Epithelial cell of prostate (primary cell): ENCODE data around the gene GALK2.
A peak's percentile ranks its signal among the peaks of the same experiment; 100 is the strongest.

ENCODE experiments used
- DNase-seq: peaks from one replicate; pipeline ENCODE4 v3.0.0-alpha.2; 2011; ENCODE audit warnings: low read depth, low spot score
- H3K27ac ChIP-seq: fragments of 450-650 bp; 2 replicates; pipeline ENCODE4 v1.5.1; 2017; ENCODE audit warnings: mild to moderate bottlenecking

GALK2 gene

DNA sequence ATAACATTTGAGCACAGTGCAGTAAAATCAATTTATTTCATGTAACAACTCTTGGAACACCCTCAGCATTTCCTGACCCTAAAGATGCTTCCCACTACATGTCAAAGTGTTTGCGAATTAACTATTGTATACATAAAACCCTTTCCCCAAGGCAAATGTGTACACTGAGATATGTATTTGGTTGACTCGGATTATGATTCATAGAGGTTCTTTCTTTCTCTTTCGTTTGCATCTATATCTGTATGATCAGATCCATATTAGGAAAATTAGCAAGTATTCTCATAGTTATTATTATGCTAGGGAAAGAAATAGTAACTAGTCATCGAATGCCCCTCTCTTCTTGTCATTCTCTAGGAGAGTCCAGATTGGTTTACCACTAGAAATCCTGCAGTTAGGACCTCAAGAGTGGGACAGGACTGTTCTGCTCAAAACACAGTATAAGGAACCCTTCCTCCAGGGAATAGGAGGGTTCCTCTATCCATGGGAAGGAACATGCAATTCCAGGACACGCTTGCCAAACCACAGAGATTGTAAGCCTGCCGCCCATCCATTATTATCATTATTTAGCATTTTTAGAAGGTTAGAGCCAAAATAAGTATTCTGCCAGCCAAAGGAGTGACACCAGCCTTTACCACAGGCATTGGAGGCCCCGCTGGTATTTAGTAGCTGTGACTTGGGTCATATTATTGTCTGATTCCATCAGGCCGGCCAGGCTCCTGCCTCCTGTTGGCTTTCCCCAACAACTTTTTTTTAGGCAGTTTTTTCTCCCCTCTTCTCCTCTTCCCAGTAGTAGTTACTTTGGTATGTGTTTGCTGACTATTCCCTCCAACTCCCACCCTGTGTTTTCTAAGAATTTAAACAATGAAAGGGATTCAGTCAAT is 100.7 kb downstream of the GALK2 start:
- no peak for DNase-seq
- H3K27ac ChIP-seq = no peak overlapping the region

DNA sequence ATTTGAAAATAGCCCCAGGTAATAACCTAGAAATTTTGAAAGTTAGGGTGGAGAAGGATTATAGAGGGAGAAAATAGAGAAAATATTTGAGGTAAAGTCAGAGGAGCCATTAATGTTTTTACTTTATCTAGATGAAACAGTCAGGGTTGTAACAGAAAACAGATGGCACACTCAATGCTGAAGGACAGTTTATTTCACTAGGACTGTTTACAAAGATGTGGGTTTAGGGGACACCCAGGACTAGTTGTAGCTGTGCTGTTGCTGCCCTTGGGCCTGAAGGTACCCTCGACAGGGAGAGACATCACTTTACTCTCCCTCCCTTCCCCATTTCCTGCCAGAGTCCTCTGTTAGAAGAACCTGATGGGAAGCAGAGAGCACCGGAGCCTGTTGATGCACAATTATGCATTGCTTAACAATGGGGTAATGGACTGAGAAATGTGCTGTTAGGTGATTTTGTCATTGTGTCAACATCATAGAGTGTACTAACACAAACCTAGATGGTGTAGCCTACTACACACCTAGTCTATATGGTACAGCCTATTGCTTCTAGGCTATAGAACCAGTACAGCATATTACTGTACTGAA is 103.8 kb downstream of the GALK2 start:
- DNase-seq = no peak
- H3K27ac ChIP-seq = no peak overlapping the region

GRCh38 chr15:49278751-49279150 is 108.7 kb downstream of the GALK2 start:
- no peak overlapping the region for H3K27ac ChIP-seq
- DNase-seq = no peak

DNA sequence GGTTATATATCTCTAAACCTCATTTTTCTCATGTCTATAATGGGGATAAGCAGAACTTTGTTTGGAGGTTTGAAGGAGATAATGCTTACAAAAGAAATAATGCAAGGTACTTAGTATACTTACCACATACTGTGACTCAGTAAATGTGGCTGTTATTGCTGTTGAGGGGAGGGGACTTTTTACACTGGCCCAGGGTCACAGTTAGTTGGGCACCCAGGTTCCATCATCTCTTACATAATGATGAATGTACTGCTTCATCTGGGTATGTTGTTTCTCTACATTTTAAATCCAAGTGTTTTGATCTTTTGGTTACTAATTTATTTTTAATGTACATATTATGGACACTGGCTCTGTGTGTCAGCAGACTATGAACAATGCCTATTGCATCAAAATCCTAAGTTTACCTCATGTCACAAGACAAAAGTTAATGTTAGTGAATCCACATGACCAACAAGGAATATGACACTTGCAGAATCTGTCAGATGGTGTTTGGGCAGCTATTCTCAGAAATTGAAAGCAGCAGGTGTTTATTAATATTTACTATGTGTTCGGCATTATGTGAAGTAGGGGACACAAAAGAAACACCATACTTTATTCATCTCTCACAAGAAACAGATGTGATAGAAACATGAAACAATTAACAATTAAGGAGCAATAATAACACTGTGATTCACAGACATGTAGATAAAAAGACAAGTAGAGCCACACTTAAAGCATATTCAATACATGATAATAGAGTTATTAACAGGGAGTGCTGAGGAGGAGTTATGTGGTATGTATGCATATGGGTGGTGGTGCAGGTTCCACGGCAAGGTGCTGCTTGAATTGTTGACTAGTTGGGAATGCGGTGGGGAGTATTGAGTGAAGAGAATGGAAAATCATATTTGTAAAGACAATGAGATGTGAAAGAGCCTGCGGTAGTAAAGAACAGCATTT is 109.7 kb downstream of the GALK2 start:
- no peak for DNase-seq
- no peak overlapping the region for H3K27ac ChIP-seq

GRCh38 chr15:49282366-49282765 is 112.3 kb downstream of the GALK2 start:
- H3K27ac ChIP-seq = no peak overlapping the region
- no peak for DNase-seq

DNA sequence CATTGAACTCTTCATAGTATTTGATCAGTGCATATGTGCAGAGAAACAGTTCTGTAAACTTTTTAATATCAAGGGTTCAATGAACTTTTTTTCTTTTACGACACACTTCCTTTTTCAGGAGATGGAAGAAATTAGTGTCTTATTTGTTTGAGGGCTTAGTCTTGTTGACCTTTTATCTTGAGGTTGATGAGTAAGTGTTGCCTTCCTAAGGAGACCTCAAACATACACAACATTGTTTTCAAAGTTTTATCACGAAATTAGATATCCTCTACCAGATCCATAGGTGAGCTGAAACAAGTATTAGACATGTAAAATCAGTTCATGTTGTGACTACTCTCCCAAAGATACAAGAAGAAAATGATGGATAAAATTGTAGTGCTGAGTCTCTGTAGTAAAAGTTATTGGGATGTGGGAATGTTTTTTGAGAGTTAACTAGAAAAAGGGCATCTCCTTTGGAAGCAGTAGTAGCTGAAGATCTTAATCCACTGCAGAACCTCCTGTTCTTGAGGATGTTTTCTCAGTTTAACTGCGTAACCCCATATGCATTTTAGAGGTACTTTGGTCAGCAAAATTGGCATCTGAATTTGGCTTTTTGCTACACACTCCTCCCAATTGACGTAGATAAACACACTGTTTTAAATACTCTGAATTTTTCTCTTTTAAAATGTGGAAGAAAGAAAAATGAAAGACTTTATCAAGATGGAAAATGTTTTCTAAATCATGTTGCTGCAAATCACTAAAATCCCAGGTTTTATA is 116.8 kb downstream of the GALK2 start:
- H3K27ac ChIP-seq = no peak overlapping the region
- no peak for DNase-seq

DNA sequence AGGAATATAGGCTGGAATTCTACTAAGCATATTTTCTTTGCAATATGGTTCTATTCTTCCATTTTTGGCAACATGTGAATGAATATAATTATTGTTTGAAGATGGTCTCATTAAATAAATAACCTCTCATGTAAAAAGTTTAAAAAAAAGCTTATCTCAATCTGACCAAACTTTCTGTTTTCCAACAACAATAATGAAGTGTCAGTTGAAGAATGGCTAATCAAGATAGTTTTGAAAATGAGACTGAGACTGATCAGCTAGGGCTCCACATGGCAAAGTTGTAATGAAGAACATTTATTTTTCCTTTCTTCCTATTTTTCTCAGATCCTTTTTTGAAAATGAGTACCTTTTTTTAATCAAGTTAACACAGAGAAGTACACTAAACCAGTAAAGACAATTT is 117.4 kb downstream of the GALK2 start:
- no peak for DNase-seq
- H3K27ac ChIP-seq = no peak overlapping the region

DNA sequence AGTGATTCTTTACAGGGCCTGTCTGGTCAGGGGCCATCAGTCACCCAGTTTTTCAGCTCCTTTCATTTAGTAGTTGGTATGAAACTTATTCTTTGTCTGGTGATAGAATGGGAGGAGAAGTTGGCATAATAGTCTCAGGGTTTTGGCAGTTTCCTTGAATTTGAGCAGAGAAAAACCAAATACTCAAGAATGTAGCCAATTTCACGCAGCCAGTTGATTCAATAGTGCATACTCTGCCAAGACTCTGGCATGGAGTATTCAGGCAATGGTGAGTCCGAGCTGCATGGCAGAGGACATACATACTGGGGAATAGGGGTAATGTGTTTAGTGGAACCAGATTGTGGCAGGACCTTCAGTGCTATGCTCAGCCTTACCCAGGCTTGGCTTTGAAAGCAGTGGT is 118.3 kb downstream of the GALK2 start:
- no peak overlapping the region for H3K27ac ChIP-seq
- no peak for DNase-seq

GRCh38 chr15:49290191-49290590 is 120.1 kb downstream of the GALK2 start:
- H3K27ac ChIP-seq = no peak overlapping the region
- no peak for DNase-seq

DNA sequence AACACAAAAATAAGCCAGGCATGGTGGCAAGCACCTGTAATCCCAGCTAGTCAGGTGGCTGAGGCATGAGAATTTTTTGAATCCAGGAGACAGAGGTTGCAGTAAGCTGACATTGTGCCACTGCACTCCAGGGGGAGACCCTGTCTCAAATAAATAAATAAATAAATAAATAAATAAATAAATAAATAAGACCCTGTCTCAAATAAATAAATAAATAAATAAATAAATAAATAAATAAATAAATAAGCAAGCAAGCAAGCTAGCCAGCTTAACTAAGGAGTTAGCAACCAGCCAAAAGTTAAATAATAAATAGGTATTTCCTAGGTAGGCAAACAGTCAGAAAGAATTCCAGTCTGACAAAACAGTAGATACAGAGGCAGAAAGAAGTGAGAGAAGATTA is 123.9 kb downstream of the GALK2 start:
- no peak for DNase-seq

GRCh38 chr15:49296258-49296657 is 126.2 kb downstream of the GALK2 start:
- no peak for DNase-seq
- no peak overlapping the region for H3K27ac ChIP-seq

More for the DNA sequence above, 123.9 kb downstream of the GALK2 start:
- H3K27ac ChIP-seq = no peak overlapping the region

GRCh38 chr15:49297584-49297983 is 127.5 kb downstream of the GALK2 start:
- DNase-seq = no peak

GRCh38 chr15:49300856-49301255 is 130.8 kb downstream of the GALK2 start:
- H3K27ac ChIP-seq = no peak overlapping the region
- no peak for DNase-seq

More at GRCh38 chr15:49297584-49297983, 127.5 kb downstream of the GALK2 start:
- no peak overlapping the region for H3K27ac ChIP-seq

DNA sequence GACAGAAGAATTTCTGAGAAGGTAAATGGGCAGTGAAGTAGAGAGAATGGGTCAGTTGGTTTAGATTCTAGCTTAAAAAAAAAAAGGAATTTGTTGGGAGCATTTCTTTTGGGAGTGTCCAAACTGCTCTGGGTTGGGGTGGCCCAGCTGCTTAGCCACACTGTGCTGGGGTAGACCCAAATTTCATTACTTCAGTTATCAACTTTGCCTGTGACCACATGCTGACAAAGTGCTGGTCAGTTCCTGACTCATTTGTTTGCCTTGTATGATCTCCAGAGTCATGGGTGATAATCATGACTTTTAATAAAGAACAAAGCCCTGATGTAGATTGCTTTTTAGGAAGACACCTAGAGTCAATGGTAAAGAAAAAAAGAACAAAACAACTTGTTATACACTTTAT is 131.5 kb downstream of the GALK2 start:
- H3K27ac ChIP-seq = no peak overlapping the region
- DNase-seq = no peak

DNA sequence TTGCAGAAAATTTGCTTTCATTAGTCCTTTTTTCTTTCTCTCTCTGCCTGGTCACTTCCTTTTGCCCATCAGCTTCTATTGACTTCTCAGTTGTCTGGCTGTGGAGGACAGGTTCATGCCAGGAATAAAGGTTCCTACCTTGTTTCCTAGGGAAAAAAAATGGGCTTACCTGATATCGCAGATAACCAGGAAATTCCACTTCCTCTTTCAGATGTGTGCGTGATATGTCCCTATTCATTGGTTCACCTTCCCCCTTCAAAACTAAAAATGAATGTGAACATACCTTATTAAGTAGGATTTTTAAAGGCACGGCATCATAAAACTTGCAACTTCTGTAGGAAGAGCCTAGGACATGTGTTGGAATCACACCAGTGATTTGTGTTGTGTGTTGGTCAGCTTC is 133.0 kb downstream of the GALK2 start:
- H3K27ac ChIP-seq = no peak overlapping the region
- DNase-seq = no peak

DNA sequence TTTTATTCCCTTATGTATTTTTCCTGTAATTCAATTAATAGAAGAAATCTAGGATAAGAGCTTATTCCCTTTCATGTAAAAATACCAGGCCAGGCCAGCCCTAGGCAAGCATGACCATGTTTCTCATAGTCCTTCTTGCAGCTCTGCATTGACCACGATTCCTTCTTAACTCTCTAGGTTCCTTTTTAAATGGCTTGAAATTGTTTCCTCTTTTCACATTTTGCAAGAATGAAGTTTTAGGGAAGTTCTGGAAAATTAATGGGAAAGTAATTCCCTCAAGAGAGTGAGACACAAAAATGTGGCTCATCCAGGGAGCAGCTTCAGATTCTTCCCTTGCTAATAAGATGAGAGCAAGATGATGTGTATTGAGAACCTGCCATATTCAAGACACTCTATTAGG is 136.5 kb downstream of the GALK2 start:
- no peak overlapping the region for H3K27ac ChIP-seq
- DNase-seq = no peak

DNA sequence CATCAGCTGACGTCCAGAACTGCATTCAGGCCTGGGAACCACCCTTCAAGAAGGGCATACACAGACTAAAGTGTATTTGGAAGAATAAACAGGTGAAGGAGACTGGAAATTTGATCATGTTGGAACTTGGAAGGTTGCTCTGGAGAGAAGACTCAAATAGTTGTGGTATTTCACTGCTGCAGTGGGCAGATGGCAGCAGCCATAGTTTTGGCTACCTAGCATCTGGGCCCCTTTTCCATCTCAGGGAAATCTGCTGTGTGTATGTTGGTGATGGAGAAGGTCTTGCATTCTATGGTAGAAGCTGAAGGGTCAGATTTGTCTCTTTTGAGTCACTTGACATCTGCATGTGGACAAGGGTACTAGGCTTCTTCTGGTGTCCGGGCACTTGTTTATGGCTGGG is 138.6 kb downstream of the GALK2 start:
- no peak overlapping the region for H3K27ac ChIP-seq
- DNase-seq = no peak

GRCh38 chr15:49309889-49310288 is 139.8 kb downstream of the GALK2 start:
- no peak for DNase-seq
- H3K27ac ChIP-seq = no peak overlapping the region

GRCh38 chr15:49313650-49314049 is 143.6 kb downstream of the GALK2 start:
- no peak overlapping the region for H3K27ac ChIP-seq
- DNase-seq = peak; percentile 33

DNA sequence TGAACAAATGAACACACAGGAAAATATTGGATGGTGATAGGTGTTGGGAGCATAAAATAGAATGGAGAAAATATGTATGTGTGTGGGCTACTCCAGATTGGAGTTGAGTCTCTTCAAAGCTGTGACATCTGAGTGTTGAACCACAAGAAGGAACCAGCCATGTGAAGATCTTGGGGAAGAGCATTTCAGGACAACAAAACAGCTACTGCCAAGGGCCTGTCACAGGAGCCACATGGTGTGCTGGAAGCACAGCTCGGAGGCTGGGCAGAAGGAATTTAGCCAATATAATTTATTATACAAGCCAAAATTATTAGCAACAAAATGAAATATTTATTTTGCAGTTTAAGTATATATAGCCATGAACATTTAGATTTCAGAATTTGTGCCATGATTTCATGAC is 144.7 kb downstream of the GALK2 start:
- no peak for DNase-seq
- H3K27ac ChIP-seq = no peak overlapping the region
